A549 treated with ZK216348 at 1 μM for 4 hours (cell line): ENCODE data around the gene DNMT1. TPM values are rescaled to one million over a fixed set of nuclear protein-coding genes. Genes with fewer than 3 reads are reported as not detected.

Source experiments
- total RNA-seq: library from RNA; stranded (reverse); fragments of 200-300 nt; extraction: Qiagen RNA extraction; gene quantifications from 5 replicates; pipeline ENCODE4 v1.2.3, GENCODE V29; 2022; ENCODE audit warnings: low read depth

DNMT1 gene
- total RNA-seq = 54.4 to 64.6 TPM (median 63.6 TPM) in 5 replicates

DNA sequence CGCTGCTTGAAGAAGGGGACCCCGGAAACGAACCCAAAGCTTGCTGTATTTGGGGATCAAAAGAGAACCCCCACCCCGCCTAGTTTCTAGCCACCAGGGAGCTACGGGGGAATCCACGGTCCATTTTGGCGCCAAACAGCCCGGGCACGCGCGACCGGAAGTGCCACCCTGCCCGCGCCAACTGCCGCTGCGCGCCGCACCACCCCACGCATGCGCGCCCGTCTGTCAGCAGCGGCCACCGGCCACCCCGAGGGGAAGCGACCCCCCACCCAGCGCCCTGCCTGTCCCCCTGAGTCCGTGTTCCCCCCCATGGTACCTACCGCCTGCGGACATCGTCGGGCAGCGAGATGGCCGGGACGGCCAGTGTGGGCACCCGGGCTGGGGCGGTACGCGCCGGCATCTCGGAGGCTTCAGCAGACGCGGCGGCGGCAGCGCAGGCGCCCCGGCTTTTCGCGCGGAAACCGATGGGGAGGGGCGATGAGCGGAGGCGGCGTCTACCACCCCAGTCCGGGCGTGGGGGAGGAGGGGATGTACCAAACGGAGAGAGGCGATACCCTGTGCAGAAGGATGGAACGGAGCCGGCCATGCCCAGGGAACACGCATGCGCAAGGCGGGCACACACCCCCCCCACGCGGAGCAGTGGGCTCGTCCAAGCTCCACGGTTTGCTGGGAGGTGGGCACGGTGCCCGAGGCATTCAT is at the start of gene DNMT1:
DNMT1 (minus strand) TSS at position 454 of the 699 bp plus-strand sequence; CDS start at position 400, 54 bp downstream.

DNA sequence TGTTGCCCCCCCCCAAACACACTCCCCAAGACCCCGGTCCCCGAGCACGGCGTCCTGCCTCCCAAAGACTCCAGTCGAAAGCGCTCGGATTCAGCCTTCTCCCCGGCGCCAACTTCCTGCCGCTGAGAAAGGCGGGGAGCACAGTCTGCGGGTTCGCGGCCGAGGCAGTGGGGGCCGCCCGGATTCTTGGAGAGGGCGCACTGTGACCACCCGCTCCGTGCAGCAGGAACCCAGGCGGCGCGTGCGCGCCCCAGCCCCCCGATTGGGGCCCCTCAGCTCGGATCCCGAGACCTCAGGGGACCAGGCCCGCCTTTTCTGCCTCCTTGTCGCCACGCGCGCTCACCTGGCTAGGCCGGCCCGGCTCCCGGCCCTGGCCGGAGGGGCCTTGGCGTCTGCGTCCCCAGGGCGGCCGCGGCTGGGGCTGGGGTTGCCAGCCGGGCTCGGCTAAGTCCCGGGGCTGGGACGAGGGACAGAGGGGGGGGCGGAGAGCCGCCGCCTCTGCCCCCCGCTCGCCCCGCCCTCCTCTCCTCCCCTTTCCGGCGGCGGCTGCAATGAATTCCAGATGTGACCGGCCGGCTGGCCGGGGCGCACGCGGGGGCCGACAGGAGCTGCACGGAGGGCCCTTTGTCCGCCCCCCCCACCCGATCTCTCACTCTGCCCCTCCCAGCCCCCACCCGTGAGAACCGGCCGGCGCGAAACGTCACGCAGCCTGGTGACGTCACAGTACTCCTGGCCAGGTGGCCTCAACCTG is 36.3 kb upstream of the DNMT1 start, which contains the start of gene S1PR2:
S1PR2 (minus strand) TSS at position 471 of the 751 bp plus-strand sequence. CDS start 6,426 bp downstream, outside the sequence.

DNA sequence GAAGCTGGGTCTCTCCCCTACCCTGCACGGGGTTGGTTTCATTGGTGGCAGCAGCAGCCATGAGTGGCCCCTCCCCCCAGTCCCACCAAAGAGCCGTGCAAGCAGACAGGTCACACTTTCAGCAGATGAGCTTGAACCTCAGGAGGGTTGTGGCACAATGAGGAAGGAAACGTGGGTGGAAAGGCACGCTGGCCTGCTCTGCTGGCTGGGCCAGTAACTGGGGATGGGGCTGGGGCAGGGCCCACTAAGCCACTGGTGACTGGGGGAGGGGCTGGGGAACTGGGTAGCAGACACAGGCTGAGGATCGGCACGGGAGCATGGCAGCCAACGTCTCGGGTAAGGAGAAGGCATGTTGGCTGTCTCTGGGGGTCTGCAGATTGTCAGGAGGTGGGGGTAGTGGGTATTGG is 83.3 kb downstream of the DNMT1 start, which contains the start of gene P2RY11:
P2RY11 (plus strand) TSS at position 289 of the 407 bp plus-strand sequence; CDS start at position 318, 29 bp downstream.

DNA sequence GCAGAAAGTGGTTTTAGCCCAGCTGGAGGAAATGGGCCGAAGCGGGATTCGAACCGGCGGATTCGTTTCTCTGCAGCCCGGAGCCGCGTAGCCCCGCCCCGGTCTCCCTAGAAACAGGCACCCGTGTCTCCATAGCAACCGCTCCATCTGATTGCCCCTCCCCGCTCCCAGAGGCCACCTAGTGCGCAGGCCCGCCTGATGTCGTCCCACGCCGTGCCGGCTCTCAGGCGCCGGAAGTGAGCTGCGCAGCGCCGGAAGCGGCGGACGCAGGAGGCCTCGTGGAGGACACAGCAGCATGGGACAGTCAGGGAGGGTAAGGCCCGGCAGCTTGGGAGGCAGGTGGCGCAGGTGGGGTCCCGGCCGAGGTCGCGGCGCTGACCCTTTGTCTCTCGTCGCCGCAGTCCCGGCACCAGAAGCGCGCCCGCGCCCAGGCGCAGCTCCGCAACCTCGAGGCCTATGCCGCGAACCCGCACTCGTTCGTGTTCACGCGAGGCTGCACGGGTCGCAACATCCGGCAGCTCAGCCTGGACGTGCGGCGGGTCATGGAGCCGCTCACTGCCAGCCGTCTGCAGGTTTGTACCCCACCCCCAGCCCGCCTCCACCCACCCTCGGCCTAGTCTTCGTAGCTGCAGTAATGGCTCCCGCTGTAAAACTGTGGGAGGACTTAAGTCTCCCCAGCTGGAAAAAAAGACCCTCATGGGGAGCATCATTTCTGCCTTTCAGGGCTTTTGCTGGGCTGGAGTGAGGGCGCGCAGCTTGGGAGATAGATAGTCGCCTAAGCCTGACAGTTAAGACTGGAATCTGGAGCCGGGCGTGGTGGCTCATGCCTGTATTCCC is 88.4 kb downstream of the DNMT1 start, which contains the start of gene PPAN:
PPAN (plus strand) TSS at position 263 of the 837 bp plus-strand sequence; CDS start at position 296, 33 bp downstream.

DNA sequence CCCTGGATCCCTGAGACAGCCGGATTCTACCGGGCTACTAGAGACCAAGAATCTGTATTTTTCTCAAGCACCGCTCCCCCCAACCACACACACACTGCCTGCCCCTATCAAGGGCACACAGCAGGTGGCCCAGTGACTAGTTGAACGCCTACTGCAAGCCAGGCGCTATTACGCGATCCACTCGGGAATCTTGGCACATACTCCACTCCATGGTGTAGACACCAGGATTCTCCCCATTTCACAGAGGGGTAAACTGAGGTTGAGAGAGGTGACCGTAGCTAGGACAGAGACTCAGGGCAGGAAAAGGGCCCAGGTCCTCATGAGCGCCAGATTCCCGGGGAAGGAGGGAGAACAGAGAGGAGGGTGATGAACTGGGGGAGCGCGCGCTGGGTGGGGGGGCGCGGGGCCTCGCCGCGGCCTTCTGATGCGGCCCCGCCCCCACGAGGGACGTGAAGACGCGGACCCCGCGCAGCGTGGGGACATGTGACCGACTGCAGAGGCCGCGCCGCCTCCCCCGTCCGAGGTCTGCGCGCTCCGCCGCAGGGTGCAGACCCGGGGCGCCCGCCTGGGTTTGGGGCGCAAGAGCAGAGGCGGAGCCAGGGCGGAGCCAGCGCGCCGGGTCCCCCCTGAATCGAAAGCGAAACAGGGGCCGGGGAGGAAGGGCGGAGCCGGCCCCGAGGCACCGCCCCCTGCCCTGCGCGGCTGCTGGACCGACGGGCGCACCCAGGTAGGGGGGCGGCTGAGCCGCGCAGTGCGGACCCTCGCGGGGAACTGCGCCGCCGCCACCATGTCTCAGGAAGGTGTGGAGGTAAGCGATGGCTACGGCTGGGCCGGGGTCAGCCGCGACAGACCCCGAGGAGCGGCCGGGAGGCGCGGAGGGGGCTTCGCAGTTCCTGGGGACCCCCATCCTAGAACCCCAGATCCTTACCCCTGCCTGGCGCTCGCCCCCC is 108.8 kb downstream of the DNMT1 start, which contains the start of gene SHFL:
SHFL (plus strand) TSS at position 677 of the 950 bp plus-strand sequence; CDS start at position 788, 111 bp downstream.

Other genes with a start within 250 kb of the DNMT1 start
- gene COL5A3, start 184.4 kb downstream of the DNMT1 start, total RNA-seq = 2.8 to 4.5 TPM (median 3.1 TPM) in 5 replicates
- 0.31 to 0.40 TPM (median 0.36 TPM) in 4 of 5 replicates, not detected in the other for gene RDH8, start 181.5 kb downstream of the DNMT1 start, total RNA-seq
- 5.4 to 11.1 TPM (median 7.4 TPM) in 5 replicates for gene SHFL, start 108.6 kb downstream of the DNMT1 start, total RNA-seq
- 0.14 TPM in 1 of 5 replicates, not detected in the others for gene ANGPTL6, start 92.3 kb downstream of the DNMT1 start, total RNA-seq
- 37.1 to 62.5 TPM (median 51.9 TPM) in 5 replicates for gene PPAN, start 88.6 kb downstream of the DNMT1 start, total RNA-seq
- 3.1 to 12.6 TPM (median 7.5 TPM) in 5 replicates for gene P2RY11, start 83.3 kb downstream of the DNMT1 start, total RNA-seq
- 137 to 194 TPM (median 166 TPM) in 5 replicates for gene EIF3G, start 75.1 kb downstream of the DNMT1 start, total RNA-seq
- 0.65 to 1.2 TPM (median 0.86 TPM) in 5 replicates for gene S1PR2, start 36.4 kb upstream of the DNMT1 start, total RNA-seq
- gene MRPL4, start 57.3 kb upstream of the DNMT1 start, total RNA-seq = 45.8 to 76.2 TPM (median 71.8 TPM) in 5 replicates
- gene ICAM1, start 76.2 kb upstream of the DNMT1 start, total RNA-seq = 2.9 to 4.9 TPM (median 4.2 TPM) in 5 replicates
- 0.36 TPM in 1 of 5 replicates, not detected in the others for gene ICAM4, start 92.0 kb upstream of the DNMT1 start, total RNA-seq
- 0.46 to 1.8 TPM (median 0.72 TPM) in 5 replicates for gene ICAM5, start 95.0 kb upstream of the DNMT1 start, total RNA-seq
- gene ZGLP1, start 114.9 kb upstream of the DNMT1 start, total RNA-seq = 1.1 to 2.5 TPM (median 2.3 TPM) in 5 replicates
- gene FDX2, start 121.1 kb upstream of the DNMT1 start, total RNA-seq = 13.9 to 37.4 TPM (median 32.8 TPM) in 5 replicates
- 15.4 to 30.9 TPM (median 29.1 TPM) in 5 replicates for gene RAVER1, start 138.6 kb upstream of the DNMT1 start, total RNA-seq
- 6.3 to 9.9 TPM (median 8.0 TPM) in 5 replicates for gene ICAM3, start 144.7 kb upstream of the DNMT1 start, total RNA-seq
- 25.9 to 50.4 TPM (median 45.7 TPM) in 5 replicates for gene TYK2, start 185.6 kb upstream of the DNMT1 start, total RNA-seq
- 152 to 223 TPM (median 191 TPM) in 5 replicates for gene CDC37, start 208.6 kb upstream of the DNMT1 start, total RNA-seq
- gene PDE4A, start 225.6 kb upstream of the DNMT1 start, total RNA-seq = 2.9 to 5.3 TPM (median 4.7 TPM) in 5 replicates